Adrenal gland (tissue), 5 donors: Measurements from ENCODE around the gene RBM47.

ENCODE experiments used
- POLR2A ChIP-seq, 2 donors: fragments of 450-650 bp; IDR thresholded peaks; one replicate each; pipeline ENCODE4 v1.6.1; 2017; ENCODE audit warnings: antibody characterized with exemption in 2 of 2, mild to moderate bottlenecking in 2 of 2, moderate library complexity in 1 of 2
- TF ChIP-seq, protein P1 (sequence below), 6 experiments: fragments of 450-650 bp in 4 of 6; fragments of 200-600 bp in 2 of 6; sonication (generic) in 1 of 6; IDR thresholded peaks; 1 replicate in 5 of 6; 2 replicates in 1 of 6; pipeline versions ENCODE4 v1.5.1 to v1.8.0; 2016 to 2021; ENCODE audit warnings: antibody characterized with exemption in 6 of 6, mild to moderate bottlenecking in 2 of 6, moderate library complexity in 1 of 6
- donor health status: DM: no; HTN: no; CAD: no.

DNA sequence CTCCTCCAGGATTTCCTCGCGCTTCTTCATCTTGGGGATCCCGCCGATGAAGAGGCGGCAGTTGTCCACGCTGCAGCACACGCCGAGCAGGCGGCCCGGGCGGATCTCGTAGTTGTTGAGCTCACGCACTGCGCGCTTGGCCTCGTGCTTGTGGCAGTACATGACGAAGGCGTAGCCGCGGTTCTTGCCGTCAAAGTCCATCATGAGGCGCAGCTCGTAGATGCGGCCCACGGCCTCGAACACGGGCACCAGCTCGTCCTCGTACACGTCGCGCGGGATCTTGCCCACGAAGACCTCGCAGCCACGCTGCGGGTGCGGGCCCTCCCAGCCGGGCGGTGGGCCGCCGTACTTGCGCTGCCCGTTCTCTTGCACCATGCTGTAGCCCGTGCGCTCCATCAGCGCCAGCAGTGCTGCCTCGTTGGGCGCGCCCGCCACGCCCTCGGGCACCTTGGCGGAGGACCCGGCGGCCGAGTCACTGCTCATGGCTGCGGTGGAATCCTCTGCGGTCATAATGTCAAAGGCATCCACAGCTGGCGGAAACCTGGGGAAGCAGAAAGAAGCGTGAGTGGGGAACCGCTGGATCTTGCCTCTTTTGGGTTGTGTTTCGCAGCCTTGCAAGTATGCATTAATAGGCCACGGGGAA, 191.2 kb downstream of the RBM47 start:
- TF ChIP-seq, protein P1, sequence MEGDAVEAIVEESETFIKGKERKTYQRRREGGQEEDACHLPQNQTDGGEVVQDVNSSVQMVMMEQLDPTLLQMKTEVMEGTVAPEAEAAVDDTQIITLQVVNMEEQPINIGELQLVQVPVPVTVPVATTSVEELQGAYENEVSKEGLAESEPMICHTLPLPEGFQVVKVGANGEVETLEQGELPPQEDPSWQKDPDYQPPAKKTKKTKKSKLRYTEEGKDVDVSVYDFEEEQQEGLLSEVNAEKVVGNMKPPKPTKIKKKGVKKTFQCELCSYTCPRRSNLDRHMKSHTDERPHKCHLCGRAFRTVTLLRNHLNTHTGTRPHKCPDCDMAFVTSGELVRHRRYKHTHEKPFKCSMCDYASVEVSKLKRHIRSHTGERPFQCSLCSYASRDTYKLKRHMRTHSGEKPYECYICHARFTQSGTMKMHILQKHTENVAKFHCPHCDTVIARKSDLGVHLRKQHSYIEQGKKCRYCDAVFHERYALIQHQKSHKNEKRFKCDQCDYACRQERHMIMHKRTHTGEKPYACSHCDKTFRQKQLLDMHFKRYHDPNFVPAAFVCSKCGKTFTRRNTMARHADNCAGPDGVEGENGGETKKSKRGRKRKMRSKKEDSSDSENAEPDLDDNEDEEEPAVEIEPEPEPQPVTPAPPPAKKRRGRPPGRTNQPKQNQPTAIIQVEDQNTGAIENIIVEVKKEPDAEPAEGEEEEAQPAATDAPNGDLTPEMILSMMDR (IDR thresholded peaks at IDR 0.05) = no peak
- TF ChIP-seq POLR2A (IDR thresholded peaks at IDR 0.05) = no peak
